Stimulated activated CD4-positive, alpha-beta T cell treated with anti-CD3 and anti-CD28 coated beads, Interleukin-12 subunit alpha, Interleukin-12 subunit beta, amount 100 ng/mL, for 48 hours (primary cell): ENCODE results near the gene ZNF446.
"Not testable (repeated sequence)": the region's sequence is repeated elsewhere in the genome, so short reads cannot be mapped to it uniquely, and the experiment has no call there.

Experiments
- DNase-seq, 3 donors: peaks; one replicate each; pipeline ENCODE4 v3.0.0-alpha.2; 2020; ENCODE audit warnings: low read depth in 2 of 3, low spot score in 1 of 3

ZNF446 gene

DNA sequence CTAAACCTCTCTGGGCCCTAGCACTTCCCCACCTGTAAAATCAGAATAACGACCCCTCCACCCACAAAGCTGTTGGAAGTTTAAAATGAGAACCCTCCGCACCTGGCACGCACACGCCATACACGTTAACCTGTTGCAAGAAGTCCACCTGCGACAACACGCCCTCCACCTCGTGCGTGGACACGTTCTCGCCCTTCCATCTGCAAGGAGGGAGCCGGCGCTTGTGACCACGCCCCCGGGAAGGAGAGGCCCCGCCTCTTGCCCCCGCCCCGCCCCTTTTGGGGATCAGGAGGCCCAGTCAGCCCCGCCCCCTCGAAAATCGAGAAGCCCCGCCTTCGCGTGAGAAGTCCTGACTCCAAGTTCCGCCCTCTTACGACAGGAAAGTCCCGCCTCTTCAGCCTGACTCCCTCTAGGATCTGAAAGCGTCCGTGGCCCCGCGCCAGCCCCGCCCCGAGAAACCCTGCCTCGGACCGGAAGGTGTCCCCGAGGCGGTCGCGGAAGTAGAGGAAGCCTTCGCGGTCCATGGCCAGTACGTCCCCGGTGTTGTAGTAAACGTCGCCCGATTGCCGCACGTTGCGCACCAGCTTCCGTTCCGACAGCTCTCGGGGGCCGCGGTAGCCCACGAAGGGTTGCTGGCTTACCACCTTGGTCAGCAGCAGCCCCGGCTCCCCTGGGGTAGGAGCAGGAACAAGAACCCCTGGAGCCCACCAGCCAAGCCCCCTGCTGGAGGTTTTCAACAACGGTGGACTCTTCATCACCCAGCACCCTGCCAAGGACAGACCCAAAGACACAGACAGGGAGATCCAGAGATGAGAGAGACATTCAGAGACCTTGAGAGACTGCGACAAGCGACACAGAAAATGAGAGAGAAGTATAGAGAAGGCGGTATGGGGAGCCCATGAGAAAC lies 23.1 kb downstream of the ZNF446 start:
- DNase-seq: peak; percentile 99

DNA sequence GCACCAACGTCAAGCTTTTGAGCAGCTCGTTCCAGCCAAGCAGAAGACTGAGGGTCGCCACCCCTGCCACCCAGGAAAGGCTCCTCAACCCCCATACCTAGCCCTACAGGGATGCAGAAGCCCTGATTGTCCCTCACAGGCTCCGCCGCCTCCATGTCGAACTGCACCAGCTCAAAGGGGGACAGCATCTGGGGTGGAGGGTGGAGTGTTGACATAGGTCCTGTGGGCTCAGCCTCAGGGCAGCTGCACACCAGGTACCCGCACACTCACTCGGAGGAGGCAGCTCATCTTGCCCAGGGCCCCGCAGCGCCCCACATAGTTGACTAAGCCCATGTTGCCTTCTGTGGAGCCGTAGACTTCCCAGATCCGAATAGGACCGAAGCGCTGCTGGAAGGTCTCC lies 24.1 kb downstream of the ZNF446 start:
- DNase-seq: no peak

DNA sequence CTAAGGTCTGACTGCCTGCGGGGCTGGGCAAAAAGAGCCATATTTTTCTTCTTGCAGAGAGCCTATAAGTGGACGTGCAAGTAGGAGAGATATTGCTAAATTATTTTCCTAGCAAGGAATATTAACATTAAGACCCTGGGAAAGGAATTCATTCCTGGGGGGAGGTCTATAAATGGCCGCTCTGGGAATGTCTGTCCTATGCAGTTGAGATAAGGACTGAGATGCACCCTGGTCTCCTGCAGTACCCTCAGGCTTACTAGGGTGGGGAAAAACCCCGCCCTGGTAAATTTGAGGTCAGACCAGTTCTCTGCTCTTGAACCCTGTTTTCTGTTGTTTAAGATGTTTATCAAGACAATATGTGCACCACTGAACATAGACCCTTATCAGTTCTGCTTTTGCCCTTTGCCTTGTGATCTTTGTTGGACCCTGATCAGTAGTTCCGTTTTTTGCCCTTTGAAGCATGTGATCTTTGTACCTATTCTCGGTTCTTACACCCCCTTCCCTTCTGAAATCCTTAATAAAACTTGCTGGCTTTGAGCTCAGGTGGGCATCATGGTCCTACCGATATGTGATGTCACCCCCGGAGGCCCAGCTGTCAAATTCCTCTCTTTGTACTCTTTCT lies 31.6 kb downstream of the ZNF446 start:
- DNase-seq: not testable (repeated sequence)

DNA sequence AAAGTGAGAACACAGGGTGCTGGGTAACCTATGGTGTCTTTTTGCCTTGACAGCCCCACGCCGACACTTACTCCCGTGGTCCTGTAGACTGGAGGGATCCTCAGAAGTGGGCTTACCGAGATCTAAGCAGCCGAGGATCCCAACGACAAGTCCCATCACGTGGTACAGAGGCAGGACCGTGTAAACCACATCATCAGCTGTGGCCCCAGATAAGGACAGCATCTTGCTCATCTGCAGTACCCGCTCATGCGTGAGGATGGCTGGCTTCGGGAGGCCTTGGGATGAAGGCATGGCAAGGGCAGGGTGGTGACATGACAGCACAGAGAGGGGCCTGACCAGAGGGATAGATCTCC lies 33.6 kb downstream of the ZNF446 start:
- no peak for DNase-seq

DNA sequence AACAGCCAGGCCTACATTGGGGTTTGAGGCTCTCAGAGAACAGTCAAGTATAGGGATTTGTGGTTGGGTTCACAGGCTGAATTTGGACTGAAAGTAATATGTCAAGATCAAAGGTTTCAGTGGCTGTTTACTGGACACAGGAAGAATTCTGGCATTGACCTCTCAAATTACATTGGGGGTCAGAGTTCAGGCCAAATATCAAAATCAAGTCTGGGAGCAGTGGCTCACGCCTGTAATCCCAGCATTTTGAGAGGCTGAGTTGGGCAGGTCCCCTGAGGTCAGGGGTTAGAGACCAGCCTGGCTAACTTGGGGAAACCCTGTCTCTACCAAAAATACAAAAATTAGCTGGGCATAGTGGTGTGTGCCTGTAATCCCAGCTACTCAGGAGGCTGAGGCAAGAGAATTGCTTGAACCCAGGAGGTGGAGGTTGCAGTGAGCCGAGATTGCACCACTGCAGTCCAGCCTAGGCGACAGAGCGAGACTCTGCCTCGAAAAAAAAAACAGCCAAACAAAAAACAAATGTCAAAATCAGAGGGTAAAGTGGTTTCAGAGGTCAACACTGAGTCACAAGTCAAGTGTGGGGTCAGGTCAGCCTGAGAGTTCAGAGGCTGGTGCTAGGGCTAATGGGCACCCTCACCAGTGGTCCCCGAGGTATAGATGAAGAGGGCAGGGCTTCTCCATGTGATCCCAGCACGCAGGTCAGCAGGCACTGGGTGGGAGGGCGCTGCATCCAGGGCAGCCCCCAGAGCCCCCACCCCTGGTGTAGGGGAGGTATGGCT lies 34.1 kb downstream of the ZNF446 start:
- DNase-seq: no peak

DNA sequence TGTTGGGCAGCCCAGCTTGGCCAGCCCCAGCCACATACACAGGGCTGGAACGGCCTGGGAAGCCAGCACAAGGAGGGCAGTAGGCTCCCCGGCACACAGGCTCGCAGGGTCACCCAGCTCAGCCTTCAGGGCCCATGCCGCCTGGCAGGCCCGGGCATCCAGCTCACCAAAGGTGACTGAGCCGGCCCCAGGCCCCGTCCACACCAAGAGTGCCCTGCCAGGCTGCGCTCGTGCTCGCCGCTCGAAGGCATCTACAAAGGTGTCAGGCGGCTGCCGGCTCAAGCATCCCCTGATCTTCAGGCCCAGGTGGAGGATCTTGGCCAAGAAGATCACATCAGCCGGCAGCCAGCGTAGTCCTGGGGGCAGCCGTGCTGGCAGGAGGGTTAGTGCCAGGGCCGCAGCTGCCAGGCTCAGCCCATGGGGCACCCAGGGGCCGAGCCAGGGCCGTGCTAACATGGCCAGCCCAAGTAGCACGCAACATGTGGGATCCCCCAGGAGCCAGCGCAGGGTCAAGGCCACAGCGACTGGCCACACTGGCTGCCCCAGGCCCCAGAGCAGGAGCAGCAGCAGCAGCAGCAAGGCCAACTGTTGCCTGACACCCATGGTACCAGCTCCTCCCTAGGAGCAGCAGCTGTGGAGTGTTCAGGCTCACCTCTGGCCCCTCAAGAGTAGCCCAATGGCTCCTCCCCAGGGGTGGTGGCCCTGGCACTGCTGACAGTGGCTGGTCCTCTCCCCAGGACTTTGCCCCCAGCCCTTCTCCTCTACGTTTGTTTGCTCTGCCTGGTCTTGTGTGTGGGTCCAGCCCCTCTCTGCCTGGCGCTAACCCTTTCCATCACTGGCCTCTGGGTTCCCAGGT lies 35.4 kb downstream of the ZNF446 start, which contains the start of gene SLC27A5:
Gene SLC27A5, minus strand, starts transcription at position 640 of the 856 bp plus-strand sequence. Its CDS starts 37 bp downstream, at position 603.
- DNase-seq: no peak

DNA sequence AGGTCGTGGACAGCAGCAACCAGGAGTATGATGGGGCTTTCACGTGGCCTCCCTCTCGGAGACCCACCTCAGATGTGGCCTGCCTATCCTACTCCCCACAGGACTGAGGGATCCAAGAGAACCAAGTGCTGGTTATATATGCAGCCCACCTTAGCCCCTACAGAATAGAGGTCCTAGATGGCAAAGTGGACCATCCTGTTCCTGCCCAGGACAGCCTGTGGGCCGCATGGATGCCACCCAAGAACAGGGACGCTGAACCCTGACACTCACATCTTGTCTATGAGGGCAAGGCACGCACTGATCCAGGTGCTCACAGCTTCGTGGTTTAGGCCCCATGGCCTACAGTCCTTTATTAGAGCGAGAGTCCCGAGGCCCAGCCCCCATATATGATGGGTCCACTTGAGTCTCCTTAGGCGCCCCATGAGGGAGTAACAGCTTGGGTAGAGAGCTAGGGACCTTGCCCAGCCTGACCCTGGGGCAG lies 37.1 kb downstream of the ZNF446 start:
- DNase-seq: no peak

DNA sequence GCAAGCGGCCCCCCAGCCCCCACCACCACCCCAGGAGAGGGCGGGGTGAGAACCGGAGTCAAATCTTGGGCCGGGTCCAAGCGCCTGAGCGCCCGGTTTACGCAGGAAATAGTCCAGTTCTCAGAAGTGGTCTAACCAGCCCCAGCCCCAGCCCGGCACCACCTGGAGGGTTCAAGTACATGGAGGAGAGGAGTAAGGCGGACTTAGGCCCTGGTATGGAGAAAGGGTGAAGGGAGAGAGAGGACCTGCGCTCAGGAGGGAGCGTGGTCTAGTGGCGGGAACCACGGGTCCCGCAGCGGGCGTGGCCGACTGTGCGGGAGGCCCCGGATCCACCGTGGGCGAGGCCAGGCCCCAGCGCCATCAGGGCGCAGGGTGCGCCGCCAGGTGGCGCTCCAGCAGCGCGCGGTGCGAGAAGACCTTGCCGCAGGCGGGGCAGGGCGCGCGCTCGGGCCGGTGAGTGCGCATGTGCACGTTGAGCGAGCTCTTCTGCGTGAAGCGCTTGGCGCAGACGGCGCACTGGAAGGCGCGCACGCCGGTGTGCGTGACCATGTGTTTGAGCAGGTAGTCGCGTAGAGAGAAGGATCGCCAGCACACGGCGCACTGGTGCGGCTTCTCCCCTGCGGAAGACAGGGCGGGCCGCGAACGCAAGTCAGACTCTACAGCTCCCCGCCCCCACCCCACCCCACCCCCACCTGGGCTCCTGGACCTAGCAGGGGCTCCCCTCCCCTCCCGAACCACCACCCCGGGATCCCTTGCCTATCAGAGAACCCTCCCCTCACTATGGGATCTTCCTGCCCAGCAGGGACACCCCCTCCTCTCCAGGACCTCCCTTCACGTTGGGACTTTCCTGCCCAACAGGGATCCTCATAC lies 37.8 kb downstream of the ZNF446 start:
- peak; percentile 92 to 97 (median 94) for DNase-seq

DNA sequence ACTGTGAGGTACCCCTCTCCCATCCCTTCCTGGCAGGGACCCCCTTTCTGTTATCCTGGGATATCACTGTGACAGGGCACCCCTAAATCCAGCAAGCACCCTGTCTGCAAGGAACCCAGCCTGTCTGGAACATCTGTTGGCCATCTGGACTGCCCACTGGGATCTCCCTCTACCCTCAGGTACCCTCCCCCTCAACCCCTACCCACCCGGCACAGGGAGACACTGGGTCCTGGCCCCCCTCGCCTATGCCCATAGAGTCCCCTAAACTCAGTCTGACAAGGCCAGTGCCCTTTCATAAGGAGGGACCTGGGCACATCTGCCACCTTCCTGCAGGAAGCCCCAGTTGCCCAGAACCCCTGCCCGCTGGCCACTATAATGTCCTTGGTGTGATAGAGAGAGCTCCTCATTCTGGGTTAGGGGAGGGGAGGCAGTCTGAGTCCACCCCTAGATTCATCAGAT lies 38.4 kb downstream of the ZNF446 start:
- no peak for DNase-seq

DNA sequence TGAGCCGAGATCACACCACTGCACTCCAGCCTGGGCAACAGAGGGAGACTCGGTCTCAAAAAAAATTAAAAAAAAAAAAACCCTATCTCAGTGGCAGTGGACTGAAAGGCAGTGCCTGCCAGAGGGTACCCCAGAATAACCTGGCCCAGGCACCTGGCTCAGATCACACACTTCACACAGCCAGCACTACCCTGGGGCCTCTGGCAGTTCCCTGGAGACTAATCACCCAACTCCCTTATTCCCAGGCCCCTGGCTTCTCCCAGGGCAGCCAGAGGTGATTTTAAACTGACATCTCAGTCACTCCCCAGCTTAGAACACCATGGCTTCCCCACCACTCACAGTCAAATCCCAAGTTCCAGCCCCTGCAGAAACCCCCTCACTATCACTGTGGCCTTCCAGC lies 39.1 kb downstream of the ZNF446 start:
- no peak for DNase-seq

DNA sequence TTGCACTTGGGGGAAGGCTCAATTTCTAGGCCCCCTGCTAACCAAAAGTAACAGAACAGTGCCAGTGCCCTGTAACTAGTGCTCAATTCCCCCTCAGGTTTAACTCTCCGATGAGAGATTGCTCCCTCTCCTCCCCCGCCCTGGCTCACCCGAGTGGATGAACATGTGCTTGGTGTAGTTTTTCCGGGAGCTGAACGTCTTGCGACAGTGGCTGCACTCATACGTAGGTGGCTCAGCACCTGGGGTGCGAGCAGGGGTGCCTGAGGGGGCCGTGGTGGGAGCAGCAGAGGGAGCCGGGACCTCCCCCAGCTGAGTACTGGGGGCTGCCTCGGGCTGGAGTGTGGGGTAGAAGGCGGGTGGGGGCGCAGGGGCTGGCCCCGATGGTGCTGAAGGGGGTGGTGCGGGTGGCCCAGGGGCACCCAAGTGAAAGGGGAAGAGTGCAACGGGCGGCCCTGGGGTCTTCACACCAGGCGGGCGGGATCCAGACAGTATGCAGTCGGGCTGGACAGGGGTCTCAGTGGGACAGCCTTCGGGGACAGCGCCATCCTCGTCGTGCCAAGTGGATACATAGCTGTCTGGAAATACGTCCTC lies 40.2 kb downstream of the ZNF446 start:
- DNase-seq: no peak

DNA sequence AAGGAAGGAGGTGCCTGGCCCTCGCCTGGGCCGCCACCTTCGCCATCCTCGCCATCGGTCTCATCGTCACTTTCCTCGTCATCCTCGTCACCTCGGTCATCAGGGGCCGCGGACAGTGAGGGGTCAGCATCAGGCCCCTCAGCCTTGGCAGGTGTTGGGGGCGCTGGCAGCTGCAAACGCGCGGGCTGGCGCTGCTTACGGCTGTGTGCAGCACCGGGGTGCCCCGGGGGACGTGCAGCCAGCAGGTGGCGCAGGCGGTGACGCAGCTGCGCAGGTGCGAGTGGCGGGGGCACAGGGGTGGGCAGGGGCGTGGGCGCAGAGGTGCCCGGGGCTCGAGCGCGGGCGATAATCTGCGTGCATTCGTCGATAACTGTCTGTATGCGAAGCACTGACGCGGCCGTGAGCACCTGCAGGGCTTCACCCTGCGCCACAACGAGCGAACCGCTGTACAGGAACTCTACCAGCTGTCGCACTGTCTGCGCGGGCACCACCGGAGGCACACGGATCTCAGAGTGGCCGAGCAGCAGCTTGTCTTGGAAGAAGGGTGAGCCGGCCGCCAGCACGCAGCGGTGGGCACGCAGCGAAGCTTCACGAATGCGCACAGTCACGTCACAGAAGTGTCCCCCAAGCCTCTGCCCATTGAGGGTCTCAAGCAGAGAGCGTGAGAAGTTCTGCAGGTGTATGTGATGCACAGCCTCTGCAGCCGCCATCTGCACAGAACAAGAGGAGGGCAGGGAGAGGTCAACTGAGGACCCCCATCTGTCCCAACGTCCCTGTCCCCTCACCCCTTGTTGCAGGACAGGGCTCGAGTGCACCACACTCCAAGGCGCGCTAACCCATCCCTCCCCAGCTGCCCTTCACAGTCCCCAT lies 41.0 kb downstream of the ZNF446 start:
- DNase-seq: no peak

DNA sequence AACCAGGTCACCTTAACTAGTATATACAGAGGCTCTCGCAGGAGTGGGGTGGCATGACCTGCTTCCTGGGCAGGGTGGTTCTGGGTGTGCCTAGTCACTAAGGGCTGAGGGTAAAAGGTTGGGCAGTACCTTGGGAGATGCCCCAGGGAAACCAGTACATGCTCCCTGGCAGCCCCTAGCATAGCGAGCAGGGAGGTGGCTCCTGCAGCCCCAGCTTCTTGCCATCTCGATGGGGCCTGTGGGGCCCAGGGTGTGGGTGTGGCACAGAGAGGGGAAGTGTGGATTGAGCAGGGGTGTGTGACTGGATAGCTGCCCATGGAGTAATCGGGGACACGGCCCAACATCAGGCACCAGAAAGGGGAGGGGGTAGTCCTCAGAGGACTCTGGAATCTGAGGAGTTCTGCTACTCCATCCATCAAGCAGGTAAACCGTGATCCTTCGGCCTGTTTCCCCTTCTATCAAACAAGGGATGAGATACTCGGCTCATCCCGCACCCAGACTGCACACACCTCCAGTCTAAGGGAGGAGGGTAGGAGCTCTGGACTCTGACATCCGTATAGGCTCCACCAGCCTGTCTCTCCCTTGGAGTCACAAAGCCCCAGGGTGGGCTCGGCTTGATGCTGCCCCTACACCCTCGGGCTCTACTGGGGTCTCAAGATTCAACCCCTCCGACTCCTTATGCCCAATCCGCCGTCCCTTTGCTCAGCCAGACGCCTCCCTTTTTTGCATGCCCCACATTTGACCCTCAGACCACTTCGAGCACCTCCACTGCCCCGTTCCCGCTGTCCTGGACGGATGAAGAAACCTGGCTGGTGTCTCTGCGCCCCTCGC lies 42.3 kb downstream of the ZNF446 start:
- no peak for DNase-seq

DNA sequence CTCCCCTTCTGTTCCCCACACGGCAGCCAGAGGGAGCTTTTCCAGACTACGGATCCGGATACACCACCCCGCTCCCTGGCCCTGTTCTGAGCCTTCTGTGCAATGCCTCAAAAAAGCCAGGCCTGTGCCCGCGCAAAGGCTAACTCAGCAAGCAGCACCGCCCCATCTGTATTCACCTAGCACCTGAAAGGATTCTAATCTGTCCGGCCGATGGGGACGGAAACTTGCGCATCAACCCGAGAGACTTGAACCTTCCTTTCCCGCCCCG lies 42.9 kb downstream of the ZNF446 start:
- peak in 1 of 3 donors; percentile 51 for DNase-seq

DNA sequence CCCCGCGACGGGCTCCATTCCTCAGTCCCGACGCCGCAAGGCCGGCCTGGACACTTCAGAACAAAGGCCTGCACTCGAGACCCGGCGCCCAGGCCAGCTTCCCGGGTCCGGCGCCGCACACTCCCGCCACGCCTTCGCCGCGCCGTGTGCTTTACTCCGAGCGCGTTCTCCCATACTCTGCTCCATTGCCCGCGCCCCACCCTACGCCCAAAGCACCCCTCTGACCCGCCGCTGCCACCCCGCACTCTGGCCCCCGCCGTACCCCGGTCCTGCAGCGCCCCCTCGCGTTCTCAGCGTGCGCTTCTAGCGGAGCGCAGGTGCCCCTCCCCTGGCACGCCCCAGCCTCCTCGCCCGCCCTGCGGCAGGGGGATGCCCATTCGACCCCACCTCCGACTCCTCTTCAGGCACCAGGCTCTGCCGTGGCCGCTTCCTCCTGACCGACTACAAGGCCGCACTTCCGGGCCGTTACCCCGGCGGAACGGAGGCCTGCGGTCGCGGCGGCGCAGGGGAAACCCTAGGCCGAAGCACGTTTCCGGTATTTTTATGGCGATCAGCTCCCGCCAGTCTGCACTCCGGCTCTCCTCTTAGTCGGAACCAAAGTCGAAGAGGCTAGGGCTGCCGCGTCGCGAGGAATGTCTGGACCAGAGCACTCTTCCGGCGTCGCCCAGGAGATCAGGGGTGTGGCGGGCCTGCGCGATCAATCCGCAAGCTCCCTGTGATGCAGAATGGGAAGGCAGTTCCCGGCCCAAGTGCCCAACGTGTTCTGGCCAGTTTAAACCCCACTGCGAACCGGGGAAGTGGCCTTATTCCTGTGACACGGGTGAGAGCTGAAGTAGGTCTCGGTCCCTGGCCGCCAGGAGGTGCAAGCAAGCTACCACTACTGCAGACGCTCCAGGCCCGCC lies 43.5 kb downstream of the ZNF446 start, which contains the start of gene ZBTB45:
Gene ZBTB45, minus strand, starts transcription at position 456 of the 902 bp plus-strand sequence. CDS start 2,137 bp downstream, outside the sequence.
- peak; percentile 88 to 93 (median 88) for DNase-seq

DNA sequence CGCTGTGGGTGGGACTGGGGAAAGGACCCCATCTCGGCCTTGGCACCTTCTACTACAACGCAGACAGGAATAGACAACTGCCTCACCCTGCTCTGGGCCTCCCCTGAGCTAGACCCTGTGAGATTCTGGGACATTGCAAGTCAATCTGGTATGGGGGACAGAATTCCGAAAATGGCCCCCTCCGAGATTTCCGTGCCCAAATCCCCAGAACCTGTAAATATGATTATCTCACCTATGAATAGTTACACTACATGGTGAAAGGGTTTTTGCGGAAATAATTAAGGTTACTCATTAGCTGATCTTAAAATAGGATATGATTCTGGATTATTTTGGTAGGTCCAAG lies 44.1 kb downstream of the ZNF446 start:
- no peak for DNase-seq

DNA sequence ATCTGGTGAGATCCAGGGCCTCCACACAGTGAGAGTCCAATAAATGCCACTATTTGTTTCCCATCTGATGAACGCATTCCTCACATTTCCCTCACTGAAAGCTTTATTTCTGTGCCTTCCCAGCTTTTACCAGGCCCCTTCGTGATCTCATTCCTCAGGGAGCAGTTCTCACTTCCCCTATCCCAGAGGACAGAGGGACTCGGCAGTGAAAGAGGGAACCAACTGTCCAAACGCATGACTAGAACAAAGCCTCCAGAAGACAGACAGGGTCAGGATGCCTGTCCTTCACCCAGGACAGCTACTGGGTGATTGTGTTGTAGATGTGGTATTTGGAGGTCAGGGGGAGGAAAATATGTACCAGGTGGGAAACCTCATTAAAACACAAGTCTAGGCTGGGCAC lies 45.5 kb downstream of the ZNF446 start:
- DNase-seq: no peak
